Activated CD8-positive, alpha-beta memory T cell treated with anti-CD3 and anti-CD28 coated beads for 48 hours (primary cell): ENCODE measurements around the gene IL21R.
A peak's percentile ranks its signal among the peaks of the same experiment; 100 is the strongest.

Source experiments
- DNase-seq, 3 experiments: peaks; one replicate each; pipeline ENCODE4 v3.0.0-alpha.2; 2020; ENCODE audit warnings: low read depth in 2 of 3, low spot score in 2 of 3

The IL21R gene

GRCh38 chr16:27401768-27402568, at the start of gene IL21R:
Gene IL21R (plus strand): TSS chr16:27402174. CDS start chr16:27430072, 27,898 bp downstream.
- DNase-seq, result peak; percentile 61 to 89 (median 68)

- no peak for DNase-seq
Observed at GRCh38 chr16:27353853-27354252, 48.1 kb upstream of the IL21R start.

- DNase-seq, result no peak
Observed at GRCh38 chr16:27355610-27356009, 46.4 kb upstream of the IL21R start.

GRCh38 chr16:27356794-27357193, 45.2 kb upstream of the IL21R start:
- DNase-seq, result no peak

- no peak for DNase-seq
Observed at GRCh38 chr16:27359051-27359450, 42.9 kb upstream of the IL21R start.

- DNase-seq, result no peak
Observed at GRCh38 chr16:27359615-27360014, 42.4 kb upstream of the IL21R start.

GRCh38 chr16:27361987-27362386, 40.0 kb upstream of the IL21R start:
- DNase-seq, result no peak

GRCh38 chr16:27362570-27363245, 39.3 kb upstream of the IL21R start:
- DNase-seq, result no peak

GRCh38 chr16:27363246-27363632, 38.7 kb upstream of the IL21R start:
- no peak for DNase-seq

GRCh38 chr16:27363797-27364196, 38.2 kb upstream of the IL21R start:
- no peak for DNase-seq

GRCh38 chr16:27364493-27365141, 37.4 kb upstream of the IL21R start:
- DNase-seq, result no peak

GRCh38 chr16:27365142-27366089, 36.6 kb upstream of the IL21R start:
- no peak for DNase-seq

- DNase-seq, result peak in 1 of 3 experiments; percentile 52
Observed at GRCh38 chr16:27366687-27367460, 35.1 kb upstream of the IL21R start.

- peak; percentile 74 to 77 (median 77) for DNase-seq
Observed at GRCh38 chr16:27367461-27368357, 34.3 kb upstream of the IL21R start.

GRCh38 chr16:27368358-27368722, 33.6 kb upstream of the IL21R start:
- no peak for DNase-seq

GRCh38 chr16:27369806-27370205, 32.2 kb upstream of the IL21R start:
- no peak for DNase-seq

GRCh38 chr16:27370318-27370717, 31.7 kb upstream of the IL21R start:
- no peak for DNase-seq

- no peak for DNase-seq
Observed at GRCh38 chr16:27373312-27373711, 28.7 kb upstream of the IL21R start.

GRCh38 chr16:27374221-27374803, 27.7 kb upstream of the IL21R start:
- no peak for DNase-seq
